Astrocyte (in vitro differentiated cells and primary cell): ENCODE measurements around the gene OR6Q1. TPM values are rescaled to one million over a fixed set of nuclear protein-coding genes. Genes with fewer than 3 reads are reported as not detected.

Experiments used
- DNase-seq: peaks from one replicate; pipeline ENCODE4 v3.0.0-alpha.2; 2010; ENCODE audit warnings: low read depth
- FAIRE-seq: peaks from 2 replicates; lab custom pipeline; 2011; peaks lifted over from hg19 to GRCh38; lab: Jason Lieb, UNC
- H2AFZ ChIP-seq: 2 replicates; pipeline ENCODE4 v1.6.0; 2012; ENCODE audit warnings: low read depth, low read length, inconsistent platforms
- H3K27ac ChIP-seq: 2 replicates; pipeline ENCODE4 v1.5.1; 2011; ENCODE audit warnings: low read depth, low read length, inconsistent platforms
- H3K27me3 ChIP-seq: 2 replicates; pipeline ENCODE4 v1.6.0; 2011; ENCODE audit warnings: low read length, inconsistent platforms; ENCODE audit not compliant: insufficient read depth
- H3K36me3 ChIP-seq: 2 replicates; pipeline ENCODE4 v1.5.1; 2011; ENCODE audit warnings: low read length, inconsistent platforms; ENCODE audit not compliant: insufficient read depth
- H3K4me1 ChIP-seq: 2 replicates; pipeline ENCODE4 v1.5.1; 2011; ENCODE audit warnings: low read length, inconsistent platforms; ENCODE audit not compliant: insufficient read depth
- H3K4me2 ChIP-seq: 2 replicates; pipeline ENCODE4 v1.6.0; 2012; ENCODE audit warnings: low read length, inconsistent platforms
- H3K4me3 ChIP-seq: 2 replicates; pipeline ENCODE4 v1.5.1; 2011; ENCODE audit warnings: low read depth, mild to moderate bottlenecking, low read length, inconsistent platforms; ENCODE audit not compliant: insufficient read depth
- H3K79me2 ChIP-seq: 2 replicates; pipeline ENCODE4 v1.6.0; 2012; ENCODE audit warnings: mild to moderate bottlenecking, low read length, inconsistent platforms; ENCODE audit not compliant: insufficient read depth
- H3K9ac ChIP-seq: 2 replicates; pipeline ENCODE4 v1.6.0; 2012; ENCODE audit warnings: mild to moderate bottlenecking, low read length, inconsistent platforms
- H3K9me3 ChIP-seq: 2 replicates; pipeline ENCODE4 v1.5.1; 2012; ENCODE audit warnings: low read depth, mild to moderate bottlenecking, low read length, inconsistent platforms; ENCODE audit not compliant: insufficient read depth
- H4K20me1 ChIP-seq: 2 replicates; pipeline ENCODE4 v1.6.0; 2012; ENCODE audit warnings: low read length, inconsistent platforms; ENCODE audit not compliant: insufficient read depth
- H3K27ac Mint-ChIP-seq: one replicate; pipeline ENCODE4 v1.8.0; 2021; ENCODE audit warnings: mild to moderate bottlenecking, mixed read lengths; ENCODE audit not compliant: unreplicated experiment
- H3K27me3 Mint-ChIP-seq: one replicate; pipeline ENCODE4 v1.8.0; 2021; ENCODE audit warnings: low read depth, mixed read lengths; ENCODE audit not compliant: unreplicated experiment
- H3K36me3 Mint-ChIP-seq: one replicate; pipeline ENCODE4 v1.8.0; 2021; ENCODE audit warnings: low read depth, mixed read lengths; ENCODE audit not compliant: unreplicated experiment
- H3K4me1 Mint-ChIP-seq: one replicate; pipeline ENCODE4 v1.8.0; 2021; ENCODE audit warnings: low read depth, mixed read lengths; ENCODE audit not compliant: unreplicated experiment
- H3K4me3 Mint-ChIP-seq: one replicate; pipeline ENCODE4 v1.8.0; 2021; ENCODE audit warnings: mild to moderate bottlenecking, moderate library complexity, mixed read lengths; ENCODE audit not compliant: unreplicated experiment
- H3K9me3 Mint-ChIP-seq: one replicate; pipeline ENCODE4 v1.8.0; 2021; ENCODE audit warnings: mild to moderate bottlenecking, mixed read lengths; ENCODE audit not compliant: unreplicated experiment
- EZH2 ChIP-seq: IDR thresholded peaks from 2 replicates; pipeline ENCODE4 v1.6.1; 2012; ENCODE audit warnings: mild to moderate bottlenecking, low read length, inconsistent platforms; ENCODE audit not compliant: insufficient read depth
- total RNA-seq: library from RNA; stranded (reverse); gene quantifications from 2 replicates; pipeline ENCODE4 v1.2.1, GENCODE V29; 2021
- TF ChIP-seq, protein P1 (sequence below): IDR thresholded peaks from 2 replicates; pipeline ENCODE4 v1.5.1; 2011; ENCODE audit warnings: low read depth, mild to moderate bottlenecking, inconsistent platforms, low read length, moderate library complexity; ENCODE audit not compliant: insufficient read depth

The OR6Q1 gene
- total RNA-seq, 1 donor from 2014 or later, result not detected

DNA sequence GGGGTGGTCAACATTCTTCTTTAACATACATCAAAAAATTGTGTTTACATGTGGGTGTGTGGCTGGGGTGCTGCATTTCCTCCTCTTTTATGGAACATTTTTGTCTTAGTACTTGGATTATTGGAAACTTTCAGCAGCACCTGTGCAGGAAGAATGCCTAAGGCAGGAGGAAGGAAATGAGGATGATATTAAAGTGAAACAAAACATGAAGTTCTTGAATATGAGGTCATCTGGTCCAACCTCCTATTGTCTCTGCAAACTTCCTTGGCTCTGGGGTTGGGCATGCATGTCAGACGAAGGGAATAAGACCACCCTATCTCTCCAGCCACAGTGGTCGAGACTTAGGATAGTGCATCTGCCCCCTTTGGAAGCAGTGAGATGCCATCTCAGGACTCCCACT, 27.7 kb upstream of the OR6Q1 start:
- Mint-ChIP-seq H3K4me1 (peaks cover 5% of the 10 kb centered on the region), H3K9me3 (no peaks in the 10 kb centered on the region), H3K27ac (no peak overlapping the region), H3K36me3 (no peaks in the 10 kb centered on the region), H3K4me3 (no peak overlapping the region), H3K27me3 (no peaks in the 10 kb centered on the region)
- no peak for FAIRE-seq
- no peak overlapping the region for H2AFZ ChIP-seq
- H3K9me3 ChIP-seq, result peaks cover 2% of the 10 kb centered on the region
- no peaks in the 10 kb centered on the region for H3K4me1 ChIP-seq
- H3K36me3 ChIP-seq, result no peaks in the 10 kb centered on the region
- TF ChIP-seq, protein P1, sequence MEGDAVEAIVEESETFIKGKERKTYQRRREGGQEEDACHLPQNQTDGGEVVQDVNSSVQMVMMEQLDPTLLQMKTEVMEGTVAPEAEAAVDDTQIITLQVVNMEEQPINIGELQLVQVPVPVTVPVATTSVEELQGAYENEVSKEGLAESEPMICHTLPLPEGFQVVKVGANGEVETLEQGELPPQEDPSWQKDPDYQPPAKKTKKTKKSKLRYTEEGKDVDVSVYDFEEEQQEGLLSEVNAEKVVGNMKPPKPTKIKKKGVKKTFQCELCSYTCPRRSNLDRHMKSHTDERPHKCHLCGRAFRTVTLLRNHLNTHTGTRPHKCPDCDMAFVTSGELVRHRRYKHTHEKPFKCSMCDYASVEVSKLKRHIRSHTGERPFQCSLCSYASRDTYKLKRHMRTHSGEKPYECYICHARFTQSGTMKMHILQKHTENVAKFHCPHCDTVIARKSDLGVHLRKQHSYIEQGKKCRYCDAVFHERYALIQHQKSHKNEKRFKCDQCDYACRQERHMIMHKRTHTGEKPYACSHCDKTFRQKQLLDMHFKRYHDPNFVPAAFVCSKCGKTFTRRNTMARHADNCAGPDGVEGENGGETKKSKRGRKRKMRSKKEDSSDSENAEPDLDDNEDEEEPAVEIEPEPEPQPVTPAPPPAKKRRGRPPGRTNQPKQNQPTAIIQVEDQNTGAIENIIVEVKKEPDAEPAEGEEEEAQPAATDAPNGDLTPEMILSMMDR, result no peak
- TF ChIP-seq EZH2, result no peak
- no peaks in the 10 kb centered on the region for H3K79me2 ChIP-seq
- DNase-seq, result no peak
- no peak overlapping the region for H3K9ac ChIP-seq
- no peaks in the 10 kb centered on the region for H3K27me3 ChIP-seq
- no peaks in the 10 kb centered on the region for H4K20me1 ChIP-seq
- no peak overlapping the region for H3K4me2 ChIP-seq
- no peak overlapping the region for H3K4me3 ChIP-seq
- H3K27ac ChIP-seq, result no peak overlapping the region

DNA sequence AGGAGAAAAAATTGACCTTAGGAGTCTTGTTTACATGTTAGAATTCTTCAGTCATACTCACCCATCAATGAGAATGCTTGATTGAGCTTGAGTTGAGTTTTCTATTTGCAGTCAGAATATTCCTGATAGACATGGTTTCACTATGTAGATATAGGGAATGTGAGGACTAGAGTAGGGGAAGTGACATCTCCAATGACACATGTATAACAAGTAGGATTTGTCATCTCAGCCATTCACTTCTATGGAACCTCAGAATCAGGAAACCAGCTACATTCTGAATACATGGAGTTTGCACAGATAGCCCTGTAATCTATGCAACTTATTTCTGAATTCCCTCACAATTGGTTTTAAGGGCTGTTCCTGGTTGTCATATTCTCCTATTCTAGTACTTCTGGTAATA, 27.2 kb upstream of the OR6Q1 start:
- H3K9me3 ChIP-seq, result peaks cover 2% of the 10 kb centered on the region
- H3K27ac ChIP-seq, result no peak overlapping the region
- no peaks in the 10 kb centered on the region for H4K20me1 ChIP-seq
- no peaks in the 10 kb centered on the region for H3K36me3 ChIP-seq
- no peaks in the 10 kb centered on the region for H3K36me3 Mint-ChIP-seq
- no peak overlapping the region for H2AFZ ChIP-seq
- H3K27me3 ChIP-seq, result no peaks in the 10 kb centered on the region
- H3K27ac Mint-ChIP-seq, result no peak overlapping the region
- DNase-seq, result no peak
- FAIRE-seq, result no peak
- H3K9ac ChIP-seq, result no peak overlapping the region
- no peak overlapping the region for H3K4me3 Mint-ChIP-seq
- no peaks in the 10 kb centered on the region for H3K79me2 ChIP-seq
- no peak overlapping the region for H3K4me2 ChIP-seq
- no peaks in the 10 kb centered on the region for H3K4me1 ChIP-seq
- H3K27me3 Mint-ChIP-seq, result no peaks in the 10 kb centered on the region
- peaks cover 5% of the 10 kb centered on the region for H3K4me1 Mint-ChIP-seq
- no peak overlapping the region for H3K4me3 ChIP-seq
- H3K9me3 Mint-ChIP-seq, result no peaks in the 10 kb centered on the region
- TF ChIP-seq, protein P1, result no peak
- TF ChIP-seq EZH2, result no peak

DNA sequence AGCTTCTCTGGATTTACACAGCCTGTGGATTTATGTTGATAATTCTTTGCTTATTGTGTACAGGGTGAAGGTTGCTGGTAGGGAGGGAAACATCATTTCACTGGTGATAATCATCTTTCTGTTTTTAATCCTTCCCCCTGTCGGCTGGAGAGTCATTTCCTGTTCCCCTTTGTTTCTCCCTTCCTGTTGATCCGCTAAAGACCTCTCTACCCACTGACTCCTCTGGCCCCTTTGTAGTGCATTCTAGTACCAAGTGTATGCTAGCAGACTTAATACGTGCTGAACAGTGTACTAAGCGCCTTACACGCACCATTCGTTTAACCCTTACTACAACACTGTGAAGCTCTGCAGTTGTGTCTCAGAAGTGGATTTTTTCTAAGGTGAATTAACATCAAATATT, 26.1 kb upstream of the OR6Q1 start:
- Histone ChIP-seq H3K4me3 (no peak overlapping the region), H3K4me1 (no peaks in the 10 kb centered on the region), H4K20me1 (no peaks in the 10 kb centered on the region), H3K9ac (no peak overlapping the region), H3K27me3 (no peaks in the 10 kb centered on the region), H3K4me2 (no peak overlapping the region), H3K27ac (no peak overlapping the region), H3K79me2 (no peaks in the 10 kb centered on the region), H2AFZ (no peak overlapping the region), H3K9me3 (peaks cover 2% of the 10 kb centered on the region), H3K36me3 (no peaks in the 10 kb centered on the region)
- TF ChIP-seq, protein P1, result no peak
- TF ChIP-seq EZH2, result no peak
- Mint-ChIP-seq H3K4me1 (peaks cover 5% of the 10 kb centered on the region), H3K9me3 (no peaks in the 10 kb centered on the region), H3K27ac (peak overlapping the region; percentile 9), H3K27me3 (no peaks in the 10 kb centered on the region), H3K36me3 (no peaks in the 10 kb centered on the region), H3K4me3 (no peak overlapping the region)
- FAIRE-seq (no peak), DNase-seq (no peak)
